Measurements from ENCODE around the gene NPLOC4. TPM values are rescaled to one million over a fixed set of nuclear protein-coding genes. Genes with fewer than 3 reads are reported as not detected.

Gene NPLOC4
- total and polyA plus RNA-seq, 9 of the 15 experiments (the other 6 are each of a cell fraction or from before 2014, with no cell fraction given), result 1.5 to 116 (median 64.5) TPM

GRCh38 chr17:81591971-81592370, 44.9 kb downstream of the NPLOC4 start:
- ChIA-PET CTCF (ENCODE audit: low intra/inter-chr PET ratio) (no interaction called here), POLR2A (no interaction called here)
- peaks cover 92% of the 10 kb centered on the region for H3K36me3 ChIP-seq (ENCODE audit: control insufficient read depth, insufficient read depth, low read length)

More at GRCh38 chr17:81591971-81592370, 44.9 kb downstream of the NPLOC4 start:
- Histone ChIP-seq H3K4me3 (no peak overlapping the region), H3K79me2 (ENCODE audit: control insufficient read depth, insufficient read depth, low read length) (no peaks in the 10 kb centered on the region), H3K9me1 (ENCODE audit: control insufficient read depth, insufficient read depth, low read length) (peaks cover 4% of the 10 kb centered on the region), H3K27me3 (ENCODE audit: control insufficient read depth in 2 of 2, insufficient read depth in 2 of 2, low read length in 2 of 2) (no peaks in the 10 kb centered on the region), H2AFZ (ENCODE audit: low read depth, low read length) (no peak overlapping the region), H3K9me3 (replicated peaks; ENCODE audit: control insufficient read depth, insufficient read depth, low read depth, low read length) (no peaks in the 10 kb centered on the region), H3K9ac (ENCODE audit: insufficient read depth in 1 of 2, low read depth in 2 of 2, low read length in 2 of 2) (no peak overlapping the region), H4K20me1 (replicated peaks; ENCODE audit: control insufficient read depth, insufficient read depth, low read length) (no peaks in the 10 kb centered on the region), H3K4me1 (replicated peaks in 1 of 2; ENCODE audit: control insufficient read depth in 2 of 2, insufficient read depth in 2 of 2, low read length in 2 of 2) (no peaks in the 10 kb centered on the region), H3K27ac (ENCODE audit: extremely low read depth, low read depth, low read length) (no peak overlapping the region), H3K4me2 (ENCODE audit: insufficient read depth, low read length) (no peak overlapping the region)
- no peak for FAIRE-seq
- intact Hi-C loops (cut with micrococcal nuclease) (no loop called here), in situ Hi-C loops (cut with MboI) (no loop called here)
- no peak for TF ChIP-seq ZNF354B (CRISPR knock-in tag; IDR thresholded peaks at IDR 0.05)
- no peak for TF ChIP-seq AFF4 (CRISPR knock-in tag; IDR thresholded peaks at IDR 0.05)
- no peak for TF ChIP-seq TCF15 (CRISPR knock-in tag; IDR thresholded peaks at IDR 0.05)
- no peak for TF ChIP-seq ZNF707 (CRISPR knock-in tag; conservative IDR thresholded peaks at IDR 0.05)
- TF ChIP-seq MITF (IDR thresholded peaks at IDR 0.05), result no peak
- DNase-seq (ENCODE audit: extremely low read depth in 1 of 4, low spot score in 3 of 4), result no peak
- WGBS (ENCODE audit: insufficient coverage, low coverage, missing lambda C conversion rate), result 98% methylated on average over 13 of the region's 14 CpGs
- no TSS peak for BruUV-seq (replicated peaks)
- ATAC-seq, result no peak

Measured in K562 (cell line).